ENCODE measurements around the gene C17orf78. TPM values are rescaled to one million over a fixed set of nuclear protein-coding genes. Genes with fewer than 3 reads are reported as not detected.
"Not testable (repeated sequence)": the region's sequence is repeated elsewhere in the genome, so short reads cannot be mapped to it uniquely, and the experiment has no call there.

The C17orf78 gene
- polyA plus RNA-seq, 1 of the 3 experiments (the other 2 are of a cell fraction) = not detected

- H3K9me3 ChIP-seq; POLR2A ChIA-PET; H4K20me1 ChIP-seq (ENCODE audit: insufficient read depth); DNase-seq; H3F3A ChIP-seq (replicated peaks; ENCODE audit: insufficient read depth); H3K9me2 ChIP-seq; H3K4me1 ChIP-seq (ENCODE audit: control insufficient read depth in 1 of 2, insufficient read depth in 2 of 2, low read depth in 1 of 2, low read length in 1 of 2); H3K27me3 ChIP-seq (ENCODE audit: insufficient read depth); H3K27ac ChIP-seq (ENCODE audit: low read depth in 2 of 2, low read length in 1 of 2); H3K36me3 ChIP-seq (replicated peaks in 1 of 2; ENCODE audit: control insufficient read depth in 1 of 2, insufficient read depth in 2 of 2, low read length in 1 of 2): not testable (repeated sequence)
- WGBS (ENCODE audit: low lambda C conversion rate) = 52% methylated on average over 14 of the region's 14 CpGs
- H3K9ac ChIP-seq = peak overlapping the region; percentile 89
- peaks cover 77% of the 10 kb centered on the region for H3K79me2 ChIP-seq (ENCODE audit: insufficient read depth)
- CTCF ChIA-PET = interaction anchor here (0.8 to 2.8 kb wide), 2 partner anchors 32 kb away, joined by 4 to 9 read pairs; no protein-coding TSS in a partner anchor
- H3K4me3 ChIP-seq (ENCODE audit: low read depth in 2 of 2, low read length in 1 of 2) = peak overlapping the region; percentile 69 to 94
- H2AFZ ChIP-seq (ENCODE audit: low read depth) = peak overlapping the region; percentile 77; the same call in 1 of the 2 replicates
- peak overlapping the region; percentile 88 for H3K4me2 ChIP-seq
Observed at GRCh38 chr17:37405522-37405921, 29.7 kb downstream of the C17orf78 start.

GRCh38 chr17:37405955-37406634, 30.3 kb downstream of the C17orf78 start:
- no peaks in the 10 kb centered on the region for H4K20me1 ChIP-seq (ENCODE audit: insufficient read depth)
- no peaks in the 10 kb centered on the region for H3K9me2 ChIP-seq
- peak overlapping the region; percentile 69 to 94 for H3K4me3 ChIP-seq (ENCODE audit: low read depth in 2 of 2, low read length in 1 of 2)
- no peaks in the 10 kb centered on the region; a peak in 2 of 4 replicates for H3K4me1 ChIP-seq (ENCODE audit: control insufficient read depth in 1 of 2, insufficient read depth in 2 of 2, low read depth in 1 of 2, low read length in 1 of 2)
- peak overlapping the region; percentile 89 for H3K9ac ChIP-seq
- TF ChIP-seq IRF3 (IDR thresholded peaks at IDR 0.05; ENCODE audit: low read depth, low read length) (no peak), POLR2AphosphoS5 (IDR thresholded peaks at IDR 0.05; ENCODE audit: low read depth, low read length) (no peak), REST (IDR thresholded peaks at IDR 0.05; ENCODE audit: low read depth, low read length) (no peak), RCOR1 (IDR thresholded peaks at IDR 0.05; ENCODE audit: low read length) (no peak), TCF12 (IDR thresholded peaks at IDR 0.05) (no peak)
- H3K9me3 ChIP-seq = no peaks in the 10 kb centered on the region
- H3K27me3 ChIP-seq (ENCODE audit: insufficient read depth) = no peaks in the 10 kb centered on the region
- CTCF ChIA-PET = interaction anchor here (2.8 kb wide), 1 partner anchor 32 kb away, joined by 9 read pairs; no protein-coding TSS in a partner anchor
- 6% methylated on average over 13 of the region's 21 CpGs for WGBS (ENCODE audit: low lambda C conversion rate)
- peak overlapping the region; percentile 71 to 86 for H3K27ac ChIP-seq (ENCODE audit: low read depth in 2 of 2, low read length in 1 of 2)
- H3K79me2 ChIP-seq (ENCODE audit: insufficient read depth) = peaks cover 83% of the 10 kb centered on the region
- POLR2A ChIA-PET = interaction anchor here (0.5 kb wide), 1 partner anchor 42 kb away, joined by 3 read pairs; no protein-coding TSS in a partner anchor
- DNase-seq = no peak
- H2AFZ ChIP-seq (ENCODE audit: low read depth) = peak overlapping the region; percentile 77
- peak overlapping the region; percentile 88 for H3K4me2 ChIP-seq
- H3K36me3 ChIP-seq (replicated peaks in 1 of 2; ENCODE audit: control insufficient read depth in 1 of 2, insufficient read depth in 2 of 2, low read length in 1 of 2) = peaks cover 1 to 12% of the 10 kb centered on the region in 2 experiments
- H3F3A ChIP-seq (replicated peaks; ENCODE audit: insufficient read depth) = peaks cover 10% of the 10 kb centered on the region

All from SK-N-SH (cell line).